Neural cell (in vitro differentiated cells): ENCODE data around the gene MYH6. TPM values are rescaled to one million over a fixed set of nuclear protein-coding genes. Genes with fewer than 3 reads are reported as not detected.
"Not testable (repeated sequence)": the region's sequence is repeated elsewhere in the genome, so short reads cannot be mapped to it uniquely, and the experiment has no call there.

Experiments used
- H2AFZ ChIP-seq: fragments of 200-600, 300-800 bp; sonication (generic), shearing (Covaris generic); 2 replicates; pipeline ENCODE4 v1.6.0; 2014; ENCODE audit warnings: low read depth, mild to moderate bottlenecking, antibody characterized with exemption, low read length, moderate library complexity
- H3F3A ChIP-seq: fragments of 200-600 bp; shearing (Covaris generic); 2 replicates; pipeline ENCODE4 v1.6.1; 2016; ENCODE audit warnings: mild to moderate bottlenecking, moderate library complexity, mixed read lengths, antibody characterized with exemption, low read length; ENCODE audit not compliant: insufficient read depth, poor library complexity, severe bottlenecking
- H3K27ac ChIP-seq: fragments of 200-600, 300-800 bp; sonication (generic), shearing (Covaris generic); 2 replicates; pipeline ENCODE4 v1.5.1; 2014; ENCODE audit warnings: mild to moderate bottlenecking, low read length, moderate library complexity
- H3K27me3 ChIP-seq: fragments of 300-800, 200-600 bp; sonication (generic), shearing (Covaris generic); 2 replicates; pipeline ENCODE4 v1.6.0; 2014; ENCODE audit warnings: mild to moderate bottlenecking, low read depth, low read length, moderate library complexity; ENCODE audit not compliant: insufficient read depth
- H3K36me3 ChIP-seq: fragments of 300-800, 200-600 bp; sonication (generic), shearing (Covaris generic); 2 replicates; pipeline ENCODE4 v1.5.1; 2014; ENCODE audit warnings: mild to moderate bottlenecking, antibody characterized with exemption, low read length, moderate library complexity; ENCODE audit not compliant: insufficient read depth
- H3K4me2 ChIP-seq: fragments of 300-800, 200-600 bp; sonication (generic), shearing (Covaris generic); 2 replicates; pipeline ENCODE4 v1.6.0; 2014; ENCODE audit warnings: mild to moderate bottlenecking, low read length
- H3K4me3 ChIP-seq: fragments of 300-800, 200-600 bp; sonication (generic), shearing (Covaris generic); 2 replicates; pipeline ENCODE4 v1.5.1; 2014; ENCODE audit warnings: mild to moderate bottlenecking, low read length, moderate library complexity
- H3K79me2 ChIP-seq: fragments of 200-600 bp; shearing (Covaris generic); replicated peaks from 2 replicates; pipeline ENCODE4 v1.6.0; 2014; ENCODE audit warnings: mild to moderate bottlenecking, low read length, moderate library complexity; ENCODE audit not compliant: insufficient read depth
- H3K9ac ChIP-seq: fragments of 300-800, 200-600 bp; sonication (generic), shearing (Covaris generic); 2 replicates; pipeline ENCODE4 v1.6.1; 2016; ENCODE audit warnings: mild to moderate bottlenecking, low read length, mixed read lengths
- H3K9me2 ChIP-seq: fragments of 200-600 bp; shearing (Covaris generic); 2 replicates; pipeline ENCODE4 v1.6.1; 2016; ENCODE audit warnings: mild to moderate bottlenecking, low read length, mixed read lengths; ENCODE audit not compliant: insufficient read depth
- H3K9me3 ChIP-seq: fragments of 200-600, 300-800 bp; sonication (generic), shearing (Covaris generic); 2 replicates; pipeline ENCODE4 v1.6.1; 2016; ENCODE audit warnings: mild to moderate bottlenecking, mixed run types, low read length, moderate library complexity, mixed read lengths
- H4K20me1 ChIP-seq: fragments of 200-600 bp; shearing (Covaris generic); 2 replicates; pipeline ENCODE4 v1.6.1; 2016; ENCODE audit warnings: mild to moderate bottlenecking, mixed run types; ENCODE audit not compliant: insufficient read depth
- EP300 ChIP-seq: fragments of 450-650 bp; conservative IDR thresholded peaks from 2 replicates; pipeline ENCODE4 v1.6.1; 2014; ENCODE audit warnings: antibody characterized with exemption, mild to moderate bottlenecking, moderate library complexity; ENCODE audit not compliant: poor library complexity, severe bottlenecking
- EZH2 ChIP-seq: fragments of 200-600, 300-800 bp; shearing (Covaris generic), sonication (generic); IDR thresholded peaks from 2 replicates; pipeline ENCODE4 v1.6.1; 2014; ENCODE audit warnings: antibody characterized with exemption, low read length, borderline replicate concordance, mild to moderate bottlenecking; ENCODE audit not compliant: insufficient read depth, poor library complexity, severe bottlenecking
- MXI1 ChIP-seq: fragments of 450-650 bp; conservative IDR thresholded peaks from 2 replicates; pipeline ENCODE4 v1.6.1; 2014; ENCODE audit warnings: antibody characterized with exemption, mild to moderate bottlenecking; ENCODE audit not compliant: poor library complexity, severe bottlenecking
- RAD21 ChIP-seq: fragments of 450-650 bp; conservative IDR thresholded peaks from 2 replicates; pipeline ENCODE4 v1.6.1; 2014; ENCODE audit warnings: antibody characterized with exemption, mild to moderate bottlenecking, moderate library complexity
- REST ChIP-seq: IDR thresholded peaks from 2 replicates; pipeline ENCODE4 v1.6.1; 2012; ENCODE audit warnings: borderline replicate concordance
- TAF1 ChIP-seq: IDR thresholded peaks from 2 replicates; pipeline ENCODE4 v1.6.1; 2012; ENCODE audit warnings: low read depth
- polyA plus RNA-seq: library from polyadenylated mRNA; depleted of rRNA; stranded (reverse); fragments of >200 nt; gene quantifications from 2 replicates; pipeline ENCODE4 v1.2.3, GENCODE V29; 2014
- TF ChIP-seq, protein P1 (sequence below): fragments of 450-650 bp; IDR thresholded peaks from 2 replicates; pipeline ENCODE4 v1.5.1; 2014; ENCODE audit warnings: antibody characterized with exemption, mild to moderate bottlenecking, moderate library complexity; ENCODE audit not compliant: poor library complexity, severe bottlenecking

The MYH6 gene
- polyA plus RNA-seq, 1 donor from 2014 or later = not detected

GRCh38 chr14:23387916-23388882 is 19.9 kb downstream of the MYH6 start:
- Histone ChIP-seq H4K20me1 (no peaks in the 10 kb centered on the region), H3K36me3 (no peaks in the 10 kb centered on the region), H3K9me2 (no peaks in the 10 kb centered on the region), H3K27me3 (no peaks in the 10 kb centered on the region), H2AFZ (no peak overlapping the region), H3K9me3 (no peaks in the 10 kb centered on the region), H3K27ac (no peak overlapping the region), H3F3A (no peaks in the 10 kb centered on the region), H3K9ac (no peak overlapping the region), H3K4me3 (no peak overlapping the region), H3K79me2 (no peaks in the 10 kb centered on the region), H3K4me2 (no peak overlapping the region)
- TF ChIP-seq, protein P1, sequence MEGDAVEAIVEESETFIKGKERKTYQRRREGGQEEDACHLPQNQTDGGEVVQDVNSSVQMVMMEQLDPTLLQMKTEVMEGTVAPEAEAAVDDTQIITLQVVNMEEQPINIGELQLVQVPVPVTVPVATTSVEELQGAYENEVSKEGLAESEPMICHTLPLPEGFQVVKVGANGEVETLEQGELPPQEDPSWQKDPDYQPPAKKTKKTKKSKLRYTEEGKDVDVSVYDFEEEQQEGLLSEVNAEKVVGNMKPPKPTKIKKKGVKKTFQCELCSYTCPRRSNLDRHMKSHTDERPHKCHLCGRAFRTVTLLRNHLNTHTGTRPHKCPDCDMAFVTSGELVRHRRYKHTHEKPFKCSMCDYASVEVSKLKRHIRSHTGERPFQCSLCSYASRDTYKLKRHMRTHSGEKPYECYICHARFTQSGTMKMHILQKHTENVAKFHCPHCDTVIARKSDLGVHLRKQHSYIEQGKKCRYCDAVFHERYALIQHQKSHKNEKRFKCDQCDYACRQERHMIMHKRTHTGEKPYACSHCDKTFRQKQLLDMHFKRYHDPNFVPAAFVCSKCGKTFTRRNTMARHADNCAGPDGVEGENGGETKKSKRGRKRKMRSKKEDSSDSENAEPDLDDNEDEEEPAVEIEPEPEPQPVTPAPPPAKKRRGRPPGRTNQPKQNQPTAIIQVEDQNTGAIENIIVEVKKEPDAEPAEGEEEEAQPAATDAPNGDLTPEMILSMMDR = no peak
- TF ChIP-seq RAD21 (no peak), REST (no peak), TAF1 (no peak), MXI1 (no peak), EP300 (no peak), EZH2 (no peak)

DNA sequence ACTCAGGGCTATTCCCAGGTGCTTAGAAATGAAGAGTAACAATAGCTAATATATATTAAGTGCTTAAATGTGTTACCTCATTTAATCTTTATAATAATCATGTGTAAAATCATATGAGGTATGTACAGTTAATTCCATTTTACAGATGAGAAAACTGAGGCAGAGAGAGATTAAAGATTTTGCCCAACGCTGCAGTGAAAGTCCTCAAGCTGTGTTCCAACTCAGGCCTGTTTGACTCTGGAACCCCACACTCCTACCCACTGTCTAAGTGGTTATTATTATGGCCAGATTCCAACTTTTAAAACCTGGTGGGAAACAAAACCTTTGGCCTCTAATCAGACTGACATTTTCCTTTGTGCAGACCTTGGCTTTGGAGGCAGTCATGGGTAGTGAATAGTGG is 21.1 kb downstream of the MYH6 start:
- no peaks in the 10 kb centered on the region for H3K79me2 ChIP-seq
- H3K27me3 ChIP-seq = no peaks in the 10 kb centered on the region
- H3F3A ChIP-seq = no peaks in the 10 kb centered on the region
- H3K9ac ChIP-seq = no peak overlapping the region
- no peak overlapping the region for H3K27ac ChIP-seq
- H3K9me2 ChIP-seq = no peaks in the 10 kb centered on the region
- H4K20me1 ChIP-seq = no peaks in the 10 kb centered on the region
- no peaks in the 10 kb centered on the region for H3K36me3 ChIP-seq
- H3K4me2 ChIP-seq = no peak overlapping the region
- no peak overlapping the region for H2AFZ ChIP-seq
- no peak overlapping the region for H3K4me3 ChIP-seq
- no peaks in the 10 kb centered on the region for H3K9me3 ChIP-seq
- TF ChIP-seq REST (no peak), MXI1 (no peak), RAD21 (no peak)

GRCh38 chr14:23386266-23386657 is 21.8 kb downstream of the MYH6 start:
- not testable (repeated sequence) for H3K9me2 ChIP-seq, H4K20me1 ChIP-seq, H2AFZ ChIP-seq, H3K4me3 ChIP-seq, H3K27me3 ChIP-seq, H3K79me2 ChIP-seq, H3K4me2 ChIP-seq, H3F3A ChIP-seq, H3K36me3 ChIP-seq, H3K9ac ChIP-seq, H3K9me3 ChIP-seq, H3K27ac ChIP-seq
